ENCODE results near the gene SLC34A3.
A peak's percentile ranks its signal among the peaks of the same experiment; 100 is the strongest.

The SLC34A3 gene

DNA sequence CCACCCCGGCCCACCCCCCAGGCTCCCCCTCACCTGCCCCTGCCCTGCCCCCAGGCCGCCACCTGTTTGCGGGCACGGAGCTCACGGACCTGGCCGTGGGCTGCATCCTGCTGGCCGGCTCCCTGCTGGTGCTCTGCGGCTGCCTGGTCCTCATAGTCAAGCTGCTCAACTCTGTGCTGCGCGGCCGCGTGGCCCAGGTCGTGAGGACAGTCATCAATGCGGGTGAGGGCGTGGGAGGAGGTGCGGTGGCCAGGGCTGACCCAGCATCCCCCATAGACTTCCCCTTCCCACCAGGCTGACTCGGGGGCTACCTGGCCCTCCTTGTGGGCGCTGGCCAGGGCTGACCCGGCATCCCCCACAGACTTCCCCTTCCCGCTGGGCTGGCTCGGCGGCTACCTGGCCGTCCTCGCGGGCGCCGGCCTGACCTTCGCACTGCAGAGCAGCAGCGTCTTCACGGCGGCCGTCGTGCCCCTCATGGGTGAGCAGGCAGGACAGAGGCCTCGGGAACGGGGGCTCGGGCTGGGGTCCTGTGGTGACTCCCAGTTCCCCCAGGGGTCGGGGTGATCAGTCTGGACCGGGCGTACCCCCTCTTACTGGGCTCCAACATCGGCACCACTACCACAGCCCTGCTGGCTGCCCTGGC is 3.5 kb downstream of the SLC34A3 start:
- H3K4me3 ChIP-seq (ENCODE audit: low read length), result no peak overlapping the region

GRCh38 chr9:137234758-137235423 is 4.2 kb downstream of the SLC34A3 start:
- no peak overlapping the region for H3K4me3 ChIP-seq (ENCODE audit: low read length)
- no peak for TF ChIP-seq ZNF274 (IDR thresholded peaks at IDR 0.05; ENCODE audit: low read depth, low read length)

More for the DNA sequence above, 3.5 kb downstream of the SLC34A3 start:
- no peak for TF ChIP-seq ZNF274 (IDR thresholded peaks at IDR 0.05; ENCODE audit: low read depth, low read length)

GRCh38 chr9:137235424-137236237 is 4.9 kb downstream of the SLC34A3 start:
- no peak overlapping the region for H3K4me3 ChIP-seq (ENCODE audit: low read length)
- TF ChIP-seq ZNF274 (IDR thresholded peaks at IDR 0.05; ENCODE audit: low read depth, low read length), result no peak

DNA sequence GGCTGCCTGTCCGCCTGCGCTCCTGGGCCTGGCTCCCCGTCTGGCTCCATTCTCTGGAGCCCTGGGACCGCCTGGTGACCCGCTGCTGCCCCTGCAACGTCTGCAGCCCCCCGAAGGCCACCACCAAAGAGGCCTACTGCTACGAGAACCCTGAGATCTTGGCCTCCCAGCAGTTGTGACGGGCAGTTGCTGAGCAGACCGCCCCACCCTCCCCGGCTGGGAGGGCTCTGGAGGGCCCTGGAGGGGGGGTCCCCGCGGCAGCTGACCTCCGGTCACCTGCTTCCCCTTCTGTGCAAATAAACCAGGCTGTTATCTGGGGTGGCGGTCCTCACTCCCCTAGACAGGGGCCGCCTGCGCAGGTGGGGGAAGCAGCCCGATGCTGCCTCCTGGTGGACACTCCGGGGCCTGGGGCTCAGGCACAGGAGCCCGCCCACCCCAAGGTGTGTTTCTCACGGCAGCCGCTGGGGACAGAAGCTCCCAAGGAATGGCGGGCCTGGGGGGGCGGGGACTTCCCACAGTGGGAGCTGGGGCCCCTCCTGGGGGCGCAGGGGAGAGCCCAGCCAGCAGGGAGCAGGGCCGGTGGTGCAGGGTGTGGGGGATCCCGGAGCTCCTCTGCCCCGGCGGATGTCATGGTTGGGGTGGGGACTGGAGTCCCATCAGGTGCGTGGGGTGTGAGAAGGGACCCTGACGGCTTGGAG is 5.7 kb downstream of the SLC34A3 start:
- TF ChIP-seq ZNF274 (IDR thresholded peaks at IDR 0.05; ENCODE audit: low read depth, low read length), result no peak
- no peak overlapping the region; the same call in 1 of the 2 replicates for H3K4me3 ChIP-seq (ENCODE audit: low read length)

DNA sequence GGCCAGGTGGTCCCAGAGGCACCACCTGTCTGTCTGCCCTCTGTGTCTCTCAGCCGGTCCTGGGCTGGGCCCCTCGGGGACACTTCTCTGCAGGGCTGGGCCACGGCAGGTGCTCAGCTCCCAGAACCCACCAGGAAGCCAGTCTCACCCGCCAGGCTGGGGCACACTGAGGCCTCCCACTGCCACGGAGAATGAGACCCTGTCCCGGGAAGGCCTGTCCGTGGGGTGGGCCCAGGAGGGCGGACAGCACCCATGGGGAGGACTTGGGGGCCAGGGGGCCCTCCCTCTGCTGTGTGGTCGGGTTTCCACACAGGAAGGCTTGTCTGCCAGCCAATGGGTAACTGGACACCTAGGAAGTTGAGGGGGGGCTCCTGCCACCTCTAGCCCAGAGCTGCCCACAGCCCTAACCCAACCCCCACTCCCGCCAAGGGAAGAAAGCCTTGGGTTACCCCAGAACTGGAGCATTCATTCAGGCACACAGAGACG is 6.3 kb downstream of the SLC34A3 start:
- no peak for TF ChIP-seq ZNF274 (IDR thresholded peaks at IDR 0.05; ENCODE audit: low read depth, low read length)
- no peak overlapping the region; the same call in 1 of the 2 replicates for H3K4me3 ChIP-seq (ENCODE audit: low read length)

DNA sequence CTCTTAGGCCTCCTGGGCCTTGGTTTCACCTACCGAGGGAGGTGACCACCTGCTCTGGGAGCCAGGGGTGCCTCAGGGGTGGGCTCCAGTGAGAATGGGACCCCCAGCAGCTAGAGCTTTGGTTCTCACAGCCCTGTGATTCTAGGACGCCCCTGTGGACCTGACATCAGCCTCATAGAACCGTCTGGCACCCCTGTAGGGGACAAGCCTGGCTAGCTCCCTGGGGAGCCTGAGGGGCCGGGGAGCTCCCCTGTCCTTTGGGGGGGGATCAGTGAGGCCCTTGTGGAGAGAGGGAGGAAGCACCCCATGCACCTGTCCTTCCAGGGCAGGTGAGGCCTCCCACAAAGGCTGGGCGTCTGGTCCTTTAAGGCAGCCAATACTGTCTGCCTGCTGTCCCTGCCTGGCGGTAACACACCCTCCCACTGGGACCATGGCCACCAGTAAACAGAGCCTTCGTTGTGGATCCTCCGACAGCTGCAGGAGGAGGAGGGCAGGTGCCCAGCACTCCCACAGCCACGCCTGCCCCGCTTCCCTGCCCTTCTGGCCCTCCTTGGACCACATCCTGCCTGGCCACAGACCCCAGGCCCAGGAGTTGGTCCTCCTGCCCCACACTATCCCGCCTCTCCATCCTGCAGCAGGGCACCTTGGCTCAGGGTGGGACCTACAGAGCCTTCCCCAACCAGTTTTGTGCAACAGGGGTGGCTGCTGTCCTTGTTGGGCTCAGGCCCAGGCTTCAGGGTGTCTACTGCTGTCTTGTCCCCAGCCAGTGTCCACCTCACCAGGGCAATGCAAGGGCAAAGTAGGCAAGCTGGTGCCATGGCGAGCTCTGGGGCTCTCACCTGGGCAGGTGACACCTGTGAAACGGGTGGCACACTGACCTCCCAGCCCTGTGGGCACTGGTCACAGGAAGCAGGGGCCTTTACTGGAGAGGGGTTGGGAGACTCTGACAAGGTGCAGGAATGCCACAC is 7.3 kb downstream of the SLC34A3 start:
- no peak for TF ChIP-seq ZNF274 (IDR thresholded peaks at IDR 0.05; ENCODE audit: low read depth, low read length)
- no peak overlapping the region for H3K4me3 ChIP-seq (ENCODE audit: low read length)

DNA sequence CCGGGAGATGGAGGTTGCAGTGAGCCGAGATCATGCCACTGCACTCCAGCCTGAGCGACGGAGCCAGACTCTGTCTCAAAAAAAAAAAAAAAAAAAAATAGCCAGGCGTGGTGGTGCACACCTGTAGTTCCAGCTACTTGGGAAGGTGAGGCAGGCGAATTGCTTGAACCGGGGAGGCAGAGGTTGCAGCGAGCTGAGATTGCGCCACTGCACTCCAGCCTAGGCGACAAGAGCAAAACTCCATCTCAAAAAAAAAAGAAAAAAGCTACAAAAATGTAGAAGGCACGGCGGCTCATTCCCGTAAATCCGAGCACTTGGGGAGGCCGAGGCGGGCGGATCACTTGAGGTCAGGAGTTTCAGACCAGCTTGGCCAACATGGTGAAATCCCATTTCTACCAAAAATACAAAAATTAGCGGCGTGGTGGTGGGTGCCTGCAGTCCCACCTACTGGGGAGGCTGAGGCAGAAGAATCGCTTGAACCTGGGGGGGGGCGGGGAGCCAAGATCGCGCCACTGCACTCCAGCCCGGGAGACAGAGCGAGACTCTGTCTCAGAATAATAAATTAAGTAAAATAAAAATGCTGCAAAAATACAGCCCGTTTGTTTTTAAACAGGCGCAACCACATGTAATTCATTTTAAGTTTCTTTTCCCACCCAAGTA is 9.0 kb downstream of the SLC34A3 start:
- H3K4me3 ChIP-seq (ENCODE audit: low read length), result peak overlapping the region; percentile 74

DNA sequence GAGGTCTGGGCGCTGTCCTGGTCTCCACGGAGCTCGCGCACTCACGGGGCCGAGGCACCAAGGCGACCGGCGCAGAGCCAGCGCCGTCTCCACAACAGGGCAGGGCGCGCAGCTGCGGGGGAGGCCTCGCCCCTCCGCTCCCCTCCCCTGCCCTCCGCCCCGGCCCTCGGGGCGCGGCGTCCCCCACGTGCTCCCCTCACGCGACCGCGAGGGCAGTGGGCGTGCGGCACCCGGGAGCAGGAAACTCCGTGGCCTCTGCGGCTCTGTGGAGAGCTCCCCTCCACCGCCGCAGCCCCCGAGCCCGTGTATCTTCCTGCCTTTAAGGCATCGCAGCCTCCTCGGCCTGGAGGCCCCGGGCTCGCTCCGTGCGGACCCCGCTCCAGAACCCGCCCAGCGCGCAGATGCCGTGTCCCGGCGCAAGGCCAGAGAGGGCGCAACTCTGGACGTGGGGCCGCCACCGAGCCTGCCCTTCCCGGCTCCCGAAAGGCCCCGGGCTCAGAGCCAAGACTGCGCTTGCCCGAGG is 9.7 kb downstream of the SLC34A3 start:
- peak overlapping the region; percentile 74 for H3K4me3 ChIP-seq (ENCODE audit: low read length)
- no peak for TF ChIP-seq ZNF274 (IDR thresholded peaks at IDR 0.05; ENCODE audit: low read depth, low read length)

- peak within 1 kb of the TSS; percentile 80 for H3K4me3 ChIP-seq (ENCODE audit: low read length)
- no peak for TF ChIP-seq ZNF274 (IDR thresholded peaks at IDR 0.05; ENCODE audit: low read depth, low read length)
These were observed 10.3 kb downstream of the SLC34A3 start, which contains the start of gene TUBB4B for GRCh38 chr9:137240841-137241489. Gene TUBB4B (plus strand): TSS chr9:137241287. CDS start chr9:137241361, 74 bp downstream.

DNA sequence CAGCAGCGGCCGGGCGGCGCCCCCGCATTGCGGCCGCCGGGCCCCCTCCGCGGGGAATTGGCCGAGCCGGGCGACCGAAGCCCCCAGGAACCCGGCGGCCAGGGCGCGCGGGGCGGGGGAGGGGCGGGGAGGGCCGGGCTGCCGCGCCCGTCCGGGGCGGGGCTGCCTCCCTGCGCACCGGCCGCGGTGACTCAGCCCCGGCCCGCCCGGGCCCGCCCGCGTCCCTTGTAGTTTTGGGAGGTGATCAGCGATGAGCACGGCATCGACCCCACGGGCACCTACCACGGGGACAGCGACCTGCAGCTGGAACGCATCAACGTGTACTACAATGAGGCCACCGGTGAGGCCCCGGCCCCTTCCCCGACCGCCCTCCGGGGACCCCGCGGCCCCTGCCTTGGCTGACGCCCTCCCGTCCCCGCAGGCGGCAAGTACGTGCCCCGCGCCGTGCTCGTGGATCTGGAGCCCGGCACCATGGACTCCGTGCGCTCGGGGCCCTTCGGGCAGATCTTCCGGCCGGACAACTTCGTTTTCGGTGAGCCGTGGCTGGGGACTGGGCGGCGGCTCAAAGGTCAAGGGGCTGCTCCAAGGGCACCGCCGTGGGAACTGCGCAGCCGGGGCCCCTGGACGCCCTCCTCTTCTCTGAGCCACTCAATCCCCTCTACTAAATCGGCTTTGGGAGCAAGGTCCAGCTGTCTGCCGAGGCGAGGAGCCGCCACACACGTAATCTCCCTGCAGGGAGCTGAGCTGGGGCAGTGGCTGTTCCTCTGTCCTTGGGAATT is 11.0 kb downstream of the SLC34A3 start:
- TF ChIP-seq ZNF274 (IDR thresholded peaks at IDR 0.05; ENCODE audit: low read depth, low read length), result no peak
- peak overlapping the region; percentile 80 for H3K4me3 ChIP-seq (ENCODE audit: low read length)

Data from GM08714 (cell line).